ENCODE measurements around the gene BAHCC1. TPM values are rescaled to one million over a fixed set of nuclear protein-coding genes. Genes with fewer than 3 reads are reported as not detected.

The BAHCC1 gene
- total RNA-seq, 1 experiment from 2014 or later: 29.8 TPM

- no peak for TF ChIP-seq AFF4 (CRISPR knock-in tag; IDR thresholded peaks at IDR 0.05; ENCODE audit: borderline replicate concordance)
Observed at GRCh38 chr17:81510785-81511553, 115.7 kb downstream of the BAHCC1 start (continued).

GRCh38 chr17:81511554-81511803, 116.2 kb downstream of the BAHCC1 start:
- Mint-ChIP-seq H3K4me1 (peaks cover 38% of the 10 kb centered on the region), H3K4me3 (peak overlapping the region; percentile 99), H3K9me3 (peaks cover 4% of the 10 kb centered on the region; the same call in 1 of the 2 replicates), H3K27me3 (ENCODE audit: low read depth) (peaks cover 10% of the 10 kb centered on the region; the same call in 1 of the 2 replicates), H3K27ac (peak overlapping the region; percentile 94), H3K36me3 (peaks cover 38% of the 10 kb centered on the region)
- DNase-seq (ENCODE audit: low spot score) (no peak), ATAC-seq (no peak)
- no peak for TF ChIP-seq SMAD4 (CRISPR knock-in tag; IDR thresholded peaks at IDR 0.05)
- ChIA-PET CTCF (no interaction called here), POLR2A (interaction anchor here (0.6 to 0.9 kb wide), 2 partner anchors 27 to 114 kb away, joined by 3 to 5 read pairs; no protein-coding TSS in a partner anchor)

DNA sequence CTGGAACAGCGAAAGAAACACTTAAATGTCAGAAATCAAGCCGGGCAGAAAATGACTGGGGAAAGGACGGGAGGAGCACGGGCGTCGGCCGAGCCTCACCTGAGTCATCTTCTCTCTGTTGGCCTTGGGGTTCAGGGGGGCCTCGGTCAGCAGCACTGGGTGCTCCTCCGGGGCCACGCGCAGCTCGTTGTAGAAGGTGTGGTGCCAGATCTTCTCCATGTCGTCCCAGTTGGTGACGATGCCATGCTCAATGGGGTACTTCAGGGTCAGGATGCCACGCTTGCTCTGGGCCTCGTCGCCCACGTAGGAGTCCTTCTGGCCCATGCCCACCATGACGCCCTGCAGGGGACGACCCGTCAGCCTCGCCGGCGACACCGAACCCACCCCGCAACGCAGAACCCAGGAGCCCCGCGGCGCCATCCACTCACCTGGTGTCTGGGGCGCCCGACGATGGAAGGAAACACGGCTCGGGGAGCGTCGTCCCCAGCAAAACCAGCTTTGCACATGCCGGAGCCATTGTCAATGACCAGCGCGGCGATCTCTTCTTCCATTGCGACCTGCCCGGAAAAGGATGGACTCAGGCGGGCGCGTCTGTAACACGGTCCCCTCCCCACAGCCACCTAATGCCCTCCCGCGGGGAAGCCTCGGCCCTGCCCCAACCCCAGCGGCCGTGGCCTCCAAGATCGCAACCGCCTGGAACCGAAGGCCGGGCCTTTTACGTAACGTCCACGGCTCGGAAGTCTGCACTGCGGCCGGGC, 116.7 kb downstream of the BAHCC1 start:
- Mint-ChIP-seq H3K27me3 (ENCODE audit: low read depth) (peaks cover 10% of the 10 kb centered on the region; the same call in 1 of the 2 replicates), H3K4me3 (peak overlapping the region; percentile 99), H3K9me3 (peaks cover 4% of the 10 kb centered on the region; the same call in 1 of the 2 replicates), H3K4me1 (peaks cover 41% of the 10 kb centered on the region), H3K36me3 (peaks cover 38% of the 10 kb centered on the region), H3K27ac (peak overlapping the region; percentile 94)
- CTCF ChIA-PET: interaction anchor here (3.6 kb wide), 1 partner anchor 12 kb away, joined by 27 read pairs; no protein-coding TSS in a partner anchor
- DNase-seq (ENCODE audit: low spot score) (no peak), ATAC-seq (no peak)
- POLR2A ChIA-PET: interaction anchor here (1.1 to 2.3 kb wide), 7 partner anchors 11 to 117 kb away, joined by 4 to 12 read pairs (median 7); partner anchors contain the start of genes BAHCC1 and FAAP100
- TF ChIP-seq NFATC4 (CRISPR knock-in tag; IDR thresholded peaks at IDR 0.05) (peak; percentile 89), ZNF416 (CRISPR knock-in tag; IDR thresholded peaks at IDR 0.05) (peak; percentile 88; the same call in 1 of the 2 replicates), NFE2L1 (CRISPR knock-in tag; IDR thresholded peaks at IDR 0.05) (peak; percentile 54; the same call in 1 of the 2 replicates), CREB1 (CRISPR knock-in tag; IDR thresholded peaks at IDR 0.05) (no peak), NR3C1 (CRISPR knock-in tag; conservative IDR thresholded peaks at IDR 0.05; ENCODE audit: low read depth) (no peak), SMAD4 (CRISPR knock-in tag; IDR thresholded peaks at IDR 0.05) (no peak), MXD4 (CRISPR knock-in tag; IDR thresholded peaks at IDR 0.05; ENCODE audit: borderline replicate concordance) (no peak), MAX (CRISPR knock-in tag; IDR thresholded peaks at IDR 0.05) (no peak), MYBL2 (CRISPR knock-in tag; IDR thresholded peaks at IDR 0.05) (no peak), HMGA2 (CRISPR knock-in tag; IDR thresholded peaks at IDR 0.05) (no peak), E2F4 (CRISPR knock-in tag; IDR thresholded peaks at IDR 0.05; ENCODE audit: borderline replicate concordance, low read depth) (no peak), EMX1 (CRISPR knock-in tag; IDR thresholded peaks at IDR 0.05) (peak; percentile 90), ZNF512 (CRISPR knock-in tag; IDR thresholded peaks at IDR 0.05; ENCODE audit: borderline replicate concordance) (no peak), RELA (CRISPR knock-in tag; IDR thresholded peaks at IDR 0.05; ENCODE audit: borderline replicate concordance) (no peak)
- TF ChIP-seq, protein P1, sequence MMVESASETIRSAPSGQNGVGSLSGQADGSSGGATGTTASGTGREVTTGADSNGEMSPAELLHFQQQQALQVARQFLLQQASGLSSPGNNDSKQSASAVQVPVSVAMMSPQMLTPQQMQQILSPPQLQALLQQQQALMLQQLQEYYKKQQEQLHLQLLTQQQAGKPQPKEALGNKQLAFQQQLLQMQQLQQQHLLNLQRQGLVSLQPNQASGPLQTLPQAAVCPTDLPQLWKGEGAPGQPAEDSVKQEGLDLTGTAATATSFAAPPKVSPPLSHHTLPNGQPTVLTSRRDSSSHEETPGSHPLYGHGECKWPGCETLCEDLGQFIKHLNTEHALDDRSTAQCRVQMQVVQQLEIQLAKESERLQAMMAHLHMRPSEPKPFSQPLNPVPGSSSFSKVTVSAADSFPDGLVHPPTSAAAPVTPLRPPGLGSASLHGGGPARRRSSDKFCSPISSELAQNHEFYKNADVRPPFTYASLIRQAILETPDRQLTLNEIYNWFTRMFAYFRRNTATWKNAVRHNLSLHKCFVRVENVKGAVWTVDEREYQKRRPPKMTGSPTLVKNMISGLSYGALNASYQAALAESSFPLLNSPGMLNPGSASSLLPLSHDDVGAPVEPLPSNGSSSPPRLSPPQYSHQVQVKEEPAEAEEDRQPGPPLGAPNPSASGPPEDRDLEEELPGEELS (CRISPR knock-in tag; IDR thresholded peaks at IDR 0.05): no peak
- TF ChIP-seq, protein P2, sequence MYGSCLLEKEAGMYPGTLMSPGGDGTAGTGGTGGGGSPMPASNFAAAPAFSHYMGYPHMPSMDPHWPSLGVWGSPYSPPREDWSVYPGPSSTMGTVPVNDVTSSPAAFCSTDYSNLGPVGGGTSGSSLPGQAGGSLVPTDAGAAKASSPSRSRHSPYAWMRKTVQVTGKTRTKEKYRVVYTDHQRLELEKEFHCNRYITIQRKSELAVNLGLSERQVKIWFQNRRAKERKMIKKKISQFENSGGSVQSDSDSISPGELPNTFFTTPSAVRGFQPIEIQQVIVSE (CRISPR knock-in tag; IDR thresholded peaks at IDR 0.05; ENCODE audit: borderline replicate concordance): 0 out of 2 replicates have a peak, but pooled peaks have one; percentile 22
- TF ChIP-seq, protein P3, sequence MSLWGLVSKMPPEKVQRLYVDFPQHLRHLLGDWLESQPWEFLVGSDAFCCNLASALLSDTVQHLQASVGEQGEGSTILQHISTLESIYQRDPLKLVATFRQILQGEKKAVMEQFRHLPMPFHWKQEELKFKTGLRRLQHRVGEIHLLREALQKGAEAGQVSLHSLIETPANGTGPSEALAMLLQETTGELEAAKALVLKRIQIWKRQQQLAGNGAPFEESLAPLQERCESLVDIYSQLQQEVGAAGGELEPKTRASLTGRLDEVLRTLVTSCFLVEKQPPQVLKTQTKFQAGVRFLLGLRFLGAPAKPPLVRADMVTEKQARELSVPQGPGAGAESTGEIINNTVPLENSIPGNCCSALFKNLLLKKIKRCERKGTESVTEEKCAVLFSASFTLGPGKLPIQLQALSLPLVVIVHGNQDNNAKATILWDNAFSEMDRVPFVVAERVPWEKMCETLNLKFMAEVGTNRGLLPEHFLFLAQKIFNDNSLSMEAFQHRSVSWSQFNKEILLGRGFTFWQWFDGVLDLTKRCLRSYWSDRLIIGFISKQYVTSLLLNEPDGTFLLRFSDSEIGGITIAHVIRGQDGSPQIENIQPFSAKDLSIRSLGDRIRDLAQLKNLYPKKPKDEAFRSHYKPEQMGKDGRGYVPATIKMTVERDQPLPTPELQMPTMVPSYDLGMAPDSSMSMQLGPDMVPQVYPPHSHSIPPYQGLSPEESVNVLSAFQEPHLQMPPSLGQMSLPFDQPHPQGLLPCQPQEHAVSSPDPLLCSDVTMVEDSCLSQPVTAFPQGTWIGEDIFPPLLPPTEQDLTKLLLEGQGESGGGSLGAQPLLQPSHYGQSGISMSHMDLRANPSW (CRISPR knock-in tag; conservative IDR thresholded peaks at IDR 0.05; ENCODE audit: low read depth): no peak
